DOHH2 (cell line): ENCODE data around the gene NUMB.
"Not testable (repeated sequence)": the region's sequence is repeated elsewhere in the genome, so short reads cannot be mapped to it uniquely, and the experiment has no call there.

ENCODE experiments used
- EZH2phosphoT487 ChIP-seq: fragments of 200-600 bp; sonication (generic); IDR thresholded peaks from 2 replicates; pipeline ENCODE4 v1.6.1; 2017; ENCODE audit warnings: borderline replicate concordance, mild to moderate bottlenecking, antibody characterized with exemption, low read length, moderate library complexity, mixed read lengths
- TF ChIP-seq, protein P1 (sequence below): fragments of 200-600 bp; sonication (generic); IDR thresholded peaks from one replicate; pipeline ENCODE4 v1.5.1; 2014; ENCODE audit warnings: antibody characterized with exemption, mild to moderate bottlenecking, low read depth, low read length; ENCODE audit not compliant: poor library complexity, severe bottlenecking

DNA sequence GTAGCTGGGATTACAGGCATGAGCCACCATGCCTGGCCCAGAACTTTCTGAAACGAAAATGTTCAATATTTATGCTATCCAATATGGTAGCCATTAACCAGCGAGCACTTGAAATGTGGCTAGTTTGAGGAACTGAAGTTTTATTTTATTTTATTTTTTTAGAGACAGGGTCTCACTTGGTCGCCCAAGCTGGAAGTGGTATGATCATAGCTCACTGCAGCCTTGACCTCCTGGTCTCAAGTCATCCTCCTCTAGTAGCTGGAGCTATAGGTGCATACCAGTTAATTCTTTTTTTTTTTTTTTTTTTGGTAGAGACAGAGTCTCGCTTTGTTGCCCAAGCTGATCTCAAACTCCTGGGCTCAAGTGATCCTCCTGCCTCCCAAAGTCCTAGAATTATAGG is 73.3 kb downstream of the NUMB start:
- TF ChIP-seq, protein P1, sequence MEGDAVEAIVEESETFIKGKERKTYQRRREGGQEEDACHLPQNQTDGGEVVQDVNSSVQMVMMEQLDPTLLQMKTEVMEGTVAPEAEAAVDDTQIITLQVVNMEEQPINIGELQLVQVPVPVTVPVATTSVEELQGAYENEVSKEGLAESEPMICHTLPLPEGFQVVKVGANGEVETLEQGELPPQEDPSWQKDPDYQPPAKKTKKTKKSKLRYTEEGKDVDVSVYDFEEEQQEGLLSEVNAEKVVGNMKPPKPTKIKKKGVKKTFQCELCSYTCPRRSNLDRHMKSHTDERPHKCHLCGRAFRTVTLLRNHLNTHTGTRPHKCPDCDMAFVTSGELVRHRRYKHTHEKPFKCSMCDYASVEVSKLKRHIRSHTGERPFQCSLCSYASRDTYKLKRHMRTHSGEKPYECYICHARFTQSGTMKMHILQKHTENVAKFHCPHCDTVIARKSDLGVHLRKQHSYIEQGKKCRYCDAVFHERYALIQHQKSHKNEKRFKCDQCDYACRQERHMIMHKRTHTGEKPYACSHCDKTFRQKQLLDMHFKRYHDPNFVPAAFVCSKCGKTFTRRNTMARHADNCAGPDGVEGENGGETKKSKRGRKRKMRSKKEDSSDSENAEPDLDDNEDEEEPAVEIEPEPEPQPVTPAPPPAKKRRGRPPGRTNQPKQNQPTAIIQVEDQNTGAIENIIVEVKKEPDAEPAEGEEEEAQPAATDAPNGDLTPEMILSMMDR, result not testable (repeated sequence)
- not testable (repeated sequence) for TF ChIP-seq EZH2phosphoT487
